WERI-Rb-1 (cell line): ENCODE data around the gene EGR1.

Experiments used
- DNase-seq: peaks from one replicate; pipeline ENCODE4 v3.0.0-alpha.2; 2020
- H3K27ac ChIP-seq: fragments of 250-450 bp; sonication (Bioruptor Pico); 2 replicates; pipeline ENCODE4 v1.5.1; 2020; ENCODE audit warnings: mild to moderate bottlenecking, moderate library complexity
- H3K27me3 ChIP-seq: fragments of 250-450 bp; sonication (Bioruptor Pico); 2 replicates; pipeline ENCODE4 v1.5.1; 2021; ENCODE audit warnings: mild to moderate bottlenecking, low read depth, moderate library complexity; ENCODE audit not compliant: insufficient read depth, severe bottlenecking
- H3K36me3 ChIP-seq: fragments of 250-450 bp; sonication (Bioruptor Pico); 2 replicates; pipeline ENCODE4 v1.5.1; 2020; ENCODE audit warnings: mild to moderate bottlenecking, moderate library complexity
- H3K4me3 ChIP-seq: 2 replicates; pipeline ENCODE4 v1.5.1; 2011; ENCODE audit warnings: low read depth, mild to moderate bottlenecking, control low read depth, low read length
- H3K9me3 ChIP-seq: fragments of 250-450 bp; sonication (Bioruptor Pico); 2 replicates; pipeline ENCODE4 v1.5.1; 2021; ENCODE audit warnings: mild to moderate bottlenecking, moderate library complexity; ENCODE audit not compliant: severe bottlenecking
- CTCF ChIP-seq: IDR thresholded peaks from 2 replicates; pipeline ENCODE4 v1.5.1; 2011; ENCODE audit warnings: low read depth, mild to moderate bottlenecking, control low read depth, inconsistent platforms, low read length

The EGR1 gene

GRCh38 chr5:138466900-138467710 lies 1.8 kb downstream of the EGR1 start:
- DNase-seq: no peak
- Histone ChIP-seq H3K27me3 (no peaks in the 10 kb centered on the region), H3K27ac (no peak overlapping the region), H3K36me3 (no peaks in the 10 kb centered on the region; the same call in 1 of the 2 replicates), H3K4me3 (no peak overlapping the region), H3K9me3 (no peaks in the 10 kb centered on the region)
- TF ChIP-seq CTCF: no peak

GRCh38 chr5:138467711-138468132 lies 2.4 kb downstream of the EGR1 start:
- Histone ChIP-seq H3K36me3 (no peaks in the 10 kb centered on the region; the same call in 1 of the 2 replicates), H3K27me3 (no peaks in the 10 kb centered on the region), H3K4me3 (no peak overlapping the region), H3K27ac (no peak overlapping the region), H3K9me3 (no peaks in the 10 kb centered on the region)
- TF ChIP-seq CTCF: no peak
- DNase-seq: no peak

GRCh38 chr5:138468133-138468965 lies 3.1 kb downstream of the EGR1 start:
- no peak overlapping the region for H3K27ac ChIP-seq
- no peak for TF ChIP-seq CTCF
- no peaks in the 10 kb centered on the region; the same call in 1 of the 2 replicates for H3K36me3 ChIP-seq
- DNase-seq: no peak
- no peaks in the 10 kb centered on the region for H3K27me3 ChIP-seq
- H3K4me3 ChIP-seq: no peak overlapping the region
- no peaks in the 10 kb centered on the region for H3K9me3 ChIP-seq

GRCh38 chr5:138468966-138469539 lies 3.8 kb downstream of the EGR1 start:
- TF ChIP-seq CTCF: no peak
- Histone ChIP-seq H3K4me3 (no peak overlapping the region), H3K36me3 (no peaks in the 10 kb centered on the region; the same call in 1 of the 2 replicates), H3K27me3 (no peaks in the 10 kb centered on the region), H3K27ac (no peak overlapping the region), H3K9me3 (no peaks in the 10 kb centered on the region)
- DNase-seq: no peak

GRCh38 chr5:138469540-138470321 lies 4.5 kb downstream of the EGR1 start:
- DNase-seq: no peak
- Histone ChIP-seq H3K27me3 (no peaks in the 10 kb centered on the region), H3K4me3 (no peak overlapping the region), H3K9me3 (no peaks in the 10 kb centered on the region), H3K27ac (no peak overlapping the region), H3K36me3 (no peaks in the 10 kb centered on the region; the same call in 1 of the 2 replicates)
- no peak for TF ChIP-seq CTCF
